ACC112 (cell line): ENCODE measurements around the gene SBK2.

Experiments used
- H2AFZ ChIP-seq: fragments of 200-600 bp; sonication (generic); one replicate; pipeline ENCODE4 v1.6.0; 2017; ENCODE audit warnings: antibody characterized with exemption, low read length; ENCODE audit not compliant: unreplicated experiment
- H3K27ac ChIP-seq: fragments of 200-600 bp; sonication (generic); 2 replicates; pipeline ENCODE4 v1.5.1; 2014; ENCODE audit warnings: low read depth, mild to moderate bottlenecking, antibody characterized with exemption, low read length, moderate library complexity
- H3K27me3 ChIP-seq: fragments of 200-600 bp; sonication (generic); 2 replicates; pipeline ENCODE4 v1.6.1; 2014; ENCODE audit warnings: mild to moderate bottlenecking, antibody characterized with exemption, low read length, moderate library complexity, mixed read lengths; ENCODE audit not compliant: insufficient read depth
- H3K36me3 ChIP-seq: fragments of 200-600 bp; sonication (generic); 2 replicates; pipeline ENCODE4 v1.6.1; 2016; ENCODE audit warnings: mild to moderate bottlenecking, antibody characterized with exemption, low read length, moderate library complexity, mixed read lengths; ENCODE audit not compliant: insufficient read depth
- H3K4me1 ChIP-seq: fragments of 200-600 bp; sonication (generic); one replicate; pipeline ENCODE4 v1.6.1; 2016; ENCODE audit warnings: low read length, mixed read lengths; ENCODE audit not compliant: insufficient read depth, unreplicated experiment, control insufficient read depth
- H3K4me3 ChIP-seq: fragments of 200-600 bp; sonication (generic); 2 replicates; pipeline ENCODE4 v1.5.1; 2014; ENCODE audit warnings: mild to moderate bottlenecking, low read depth, low read length
- H3K79me2 ChIP-seq: fragments of 200-600 bp; sonication (generic); one replicate; pipeline ENCODE4 v1.6.0; 2016; ENCODE audit warnings: low read length; ENCODE audit not compliant: control insufficient read depth, unreplicated experiment, insufficient read depth

SBK2 gene

GRCh38 chr19:55519451-55520311, 17.3 kb downstream of the SBK2 start:
- H3K4me1 ChIP-seq = peaks cover 3% of the 10 kb centered on the region
- no peaks in the 10 kb centered on the region for H3K27me3 ChIP-seq
- H3K4me3 ChIP-seq = no peak overlapping the region
- H2AFZ ChIP-seq = no peak overlapping the region
- H3K36me3 ChIP-seq = no peaks in the 10 kb centered on the region
- peak overlapping the region; percentile 36; the same call in 1 of the 2 replicates for H3K27ac ChIP-seq
- no peaks in the 10 kb centered on the region for H3K79me2 ChIP-seq

- H3K79me2 ChIP-seq = no peaks in the 10 kb centered on the region
- H3K4me3 ChIP-seq = no peak overlapping the region
- H3K36me3 ChIP-seq = no peaks in the 10 kb centered on the region
- H3K27me3 ChIP-seq = no peaks in the 10 kb centered on the region
- H2AFZ ChIP-seq = no peak overlapping the region
- H3K4me1 ChIP-seq = peaks cover 3% of the 10 kb centered on the region
- H3K27ac ChIP-seq = no peak overlapping the region
Measured at GRCh38 chr19:55516878-55517620, 19.9 kb downstream of the SBK2 start.

GRCh38 chr19:55508120-55508519, 28.8 kb downstream of the SBK2 start:
- Histone ChIP-seq H3K79me2 (peaks cover under 1% of the 10 kb centered on the region), H3K27ac (no peak overlapping the region), H2AFZ (no peak overlapping the region)

GRCh38 chr19:55504981-55505380, 32.0 kb downstream of the SBK2 start:
- Histone ChIP-seq H3K4me1 (no peaks in the 10 kb centered on the region), H3K27ac (no peak overlapping the region), H3K27me3 (no peaks in the 10 kb centered on the region), H3K4me3 (no peak overlapping the region), H2AFZ (no peak overlapping the region), H3K79me2 (peaks cover 2% of the 10 kb centered on the region), H3K36me3 (no peaks in the 10 kb centered on the region)

More at GRCh38 chr19:55508120-55508519, 28.8 kb downstream of the SBK2 start:
- no peaks in the 10 kb centered on the region for H3K4me1 ChIP-seq
- no peaks in the 10 kb centered on the region for H3K27me3 ChIP-seq
- no peak overlapping the region for H3K4me3 ChIP-seq
- H3K36me3 ChIP-seq = no peaks in the 10 kb centered on the region

GRCh38 chr19:55504252-55504603, 32.7 kb downstream of the SBK2 start:
- H2AFZ ChIP-seq = no peak overlapping the region
- peaks cover 2% of the 10 kb centered on the region for H3K79me2 ChIP-seq
- H3K4me3 ChIP-seq = peak overlapping the region; percentile 77
- no peak overlapping the region for H3K27ac ChIP-seq
- H3K36me3 ChIP-seq = no peaks in the 10 kb centered on the region
- H3K4me1 ChIP-seq = no peaks in the 10 kb centered on the region
- H3K27me3 ChIP-seq = no peaks in the 10 kb centered on the region

GRCh38 chr19:55503502-55504251, 33.3 kb downstream of the SBK2 start:
- Histone ChIP-seq H3K27me3 (no peaks in the 10 kb centered on the region), H2AFZ (no peak overlapping the region), H3K36me3 (no peaks in the 10 kb centered on the region), H3K4me3 (peak overlapping the region; percentile 77), H3K79me2 (peaks cover 2% of the 10 kb centered on the region), H3K27ac (no peak overlapping the region), H3K4me1 (no peaks in the 10 kb centered on the region)

GRCh38 chr19:55503157-55503501, 33.8 kb downstream of the SBK2 start:
- H3K27ac ChIP-seq = no peak overlapping the region
- H3K36me3 ChIP-seq = no peaks in the 10 kb centered on the region
- no peaks in the 10 kb centered on the region for H3K4me1 ChIP-seq
- no peak overlapping the region for H2AFZ ChIP-seq
- H3K27me3 ChIP-seq = no peaks in the 10 kb centered on the region
- peaks cover 2% of the 10 kb centered on the region for H3K79me2 ChIP-seq
- H3K4me3 ChIP-seq = peak overlapping the region; percentile 77

- no peak overlapping the region for H2AFZ ChIP-seq
- no peaks in the 10 kb centered on the region for H3K4me1 ChIP-seq
- H3K79me2 ChIP-seq = peaks cover 2% of the 10 kb centered on the region
- H3K4me3 ChIP-seq = no peak overlapping the region
- no peaks in the 10 kb centered on the region for H3K36me3 ChIP-seq
- no peaks in the 10 kb centered on the region for H3K27me3 ChIP-seq
- H3K27ac ChIP-seq = no peak overlapping the region
Measured at GRCh38 chr19:55502197-55502952, 34.6 kb downstream of the SBK2 start.

GRCh38 chr19:55500368-55500952, 36.5 kb downstream of the SBK2 start:
- no peak overlapping the region for H2AFZ ChIP-seq
- H3K4me1 ChIP-seq = no peaks in the 10 kb centered on the region
- H3K27ac ChIP-seq = no peak overlapping the region
- H3K4me3 ChIP-seq = no peak overlapping the region
- no peaks in the 10 kb centered on the region for H3K27me3 ChIP-seq
- no peaks in the 10 kb centered on the region for H3K36me3 ChIP-seq
- H3K79me2 ChIP-seq = peaks cover 4% of the 10 kb centered on the region
